GM20431 (cell line): Measurements from ENCODE around the gene FAM110A.

Source experiments
- in situ Hi-C: fragments of 300-500 bp; cut with MseI, MboI; formaldehyde crosslinking; loops from one replicate; pipeline ENCODE4 v1.15.0; 2020; ENCODE audit warnings: low sequenced_read_pairs; ENCODE audit not compliant: unreplicated experiment

FAM110A gene

GRCh38 chr20:869606-870005 lies 36.1 kb downstream of the FAM110A start:
- in situ Hi-C loops = no loop called here

DNA sequence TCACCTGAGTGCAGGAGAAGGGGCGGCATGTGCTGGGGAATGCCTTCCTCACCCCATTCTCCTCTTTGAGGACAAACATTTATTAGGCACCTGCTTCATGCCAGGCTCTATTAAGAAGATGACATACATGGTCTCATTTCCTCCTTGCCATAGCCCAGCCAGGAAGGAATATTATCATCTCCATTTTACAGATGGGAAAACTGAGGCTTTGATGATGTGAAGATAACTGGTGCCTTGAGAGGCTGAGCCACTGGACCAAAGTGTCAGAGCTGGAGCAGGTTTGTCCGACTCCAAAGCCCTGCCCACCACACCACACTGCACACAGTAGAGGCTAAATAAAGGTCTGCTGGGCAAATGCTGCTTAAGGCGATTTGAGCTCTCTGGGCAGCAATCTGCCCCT lies 37.2 kb downstream of the FAM110A start:
- in situ Hi-C loops = no loop called here

DNA sequence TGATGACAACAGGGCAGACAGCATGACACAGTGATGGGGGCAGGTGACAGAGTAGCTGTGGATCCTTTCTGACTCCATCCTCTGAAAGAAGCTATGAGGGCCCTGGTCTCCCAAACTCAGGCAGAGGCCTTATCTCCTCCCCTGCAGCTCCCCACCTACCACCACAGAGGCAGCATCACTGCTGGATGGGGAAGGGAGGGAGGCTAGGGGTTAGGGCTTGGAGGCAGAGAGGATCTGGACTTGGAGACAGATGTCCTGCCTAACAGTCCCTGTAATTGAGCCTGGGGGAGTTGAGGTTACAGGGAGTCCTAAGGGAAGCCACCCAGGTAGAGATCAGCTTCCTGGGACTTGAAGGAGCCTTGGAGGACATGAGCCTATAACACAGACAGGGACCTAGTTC lies 37.9 kb downstream of the FAM110A start:
- in situ Hi-C loops = no loop called here

GRCh38 chr20:871948-872347 lies 38.4 kb downstream of the FAM110A start:
- in situ Hi-C loops = no loop called here

DNA sequence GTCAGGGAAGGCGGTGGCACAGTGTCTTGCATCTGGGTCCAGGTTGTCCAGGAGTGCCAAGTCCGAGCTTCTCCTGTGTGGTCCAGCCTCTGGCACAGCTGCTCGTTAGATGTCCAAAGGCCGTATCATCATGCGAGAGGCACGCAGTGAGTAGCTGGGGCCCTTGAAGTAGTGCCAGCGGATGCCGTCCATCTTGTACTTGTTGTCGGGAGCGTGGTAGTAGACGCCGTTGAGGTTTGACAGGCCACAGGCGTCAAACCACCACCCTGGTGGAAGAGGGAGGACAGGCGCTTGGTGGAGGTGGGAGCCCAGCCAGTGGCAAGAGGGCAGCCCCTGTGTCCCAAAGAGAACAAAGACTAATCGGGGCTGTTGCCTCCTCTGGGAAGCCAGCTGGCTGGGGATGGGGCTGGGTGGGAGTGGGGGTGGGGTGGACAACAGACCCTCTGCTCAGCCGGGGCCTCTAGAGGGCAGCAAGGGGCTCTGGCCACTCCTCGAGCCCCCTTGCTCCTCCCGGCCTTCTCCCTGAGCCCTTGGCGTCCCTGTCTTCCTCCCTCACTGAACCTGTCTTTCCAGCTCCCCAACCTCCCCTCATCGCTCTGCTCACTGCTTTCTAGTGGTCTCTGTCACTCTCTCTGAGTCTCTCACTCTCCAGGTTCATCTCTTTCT lies 39.5 kb downstream of the FAM110A start:
- in situ Hi-C loops = no loop called here

DNA sequence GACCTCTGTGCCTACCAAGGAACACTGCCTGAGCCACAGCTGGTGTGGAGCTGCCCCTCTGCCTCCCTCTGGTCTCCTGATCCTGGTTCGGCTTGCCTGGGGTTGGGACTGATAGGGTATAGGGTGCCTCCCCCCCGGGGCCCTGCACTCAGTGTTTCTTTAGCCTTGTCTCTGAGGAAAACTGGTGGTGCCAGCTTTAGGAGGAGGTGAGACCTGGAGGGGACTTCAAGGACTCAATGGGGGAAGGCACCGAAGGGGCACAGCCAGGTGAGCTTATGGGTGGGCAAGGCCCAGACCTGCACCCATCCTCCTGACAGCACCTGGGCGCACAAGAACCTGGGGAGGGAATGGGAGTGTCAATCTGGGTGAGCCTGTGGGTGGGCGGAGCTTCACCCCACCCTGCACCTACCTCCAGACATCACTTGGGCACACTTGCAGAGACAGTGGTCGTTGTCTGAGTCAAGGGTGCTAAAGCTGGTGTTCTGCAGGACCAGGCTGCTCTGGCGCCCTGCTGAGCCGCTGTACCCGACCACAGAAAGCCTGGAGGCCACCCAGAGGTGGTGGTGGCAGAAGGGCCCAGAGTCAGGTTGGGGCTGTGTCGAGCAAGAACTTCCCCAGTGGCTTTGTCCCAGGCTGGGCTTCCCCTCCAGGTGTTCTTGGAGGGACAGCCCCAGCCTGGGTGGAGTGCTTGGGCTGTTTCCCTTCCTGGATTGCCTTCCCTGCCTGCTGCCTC lies 40.5 kb downstream of the FAM110A start:
- in situ Hi-C loops = no loop called here

- in situ Hi-C loops = no loop called here
These were observed 41.6 kb downstream of the FAM110A start for GRCh38 chr20:875115-875514.

GRCh38 chr20:877814-878213 lies 44.3 kb downstream of the FAM110A start:
- in situ Hi-C loops = no loop called here

- in situ Hi-C loops = no loop called here
These were observed 45.2 kb downstream of the FAM110A start for GRCh38 chr20:878511-879307.

DNA sequence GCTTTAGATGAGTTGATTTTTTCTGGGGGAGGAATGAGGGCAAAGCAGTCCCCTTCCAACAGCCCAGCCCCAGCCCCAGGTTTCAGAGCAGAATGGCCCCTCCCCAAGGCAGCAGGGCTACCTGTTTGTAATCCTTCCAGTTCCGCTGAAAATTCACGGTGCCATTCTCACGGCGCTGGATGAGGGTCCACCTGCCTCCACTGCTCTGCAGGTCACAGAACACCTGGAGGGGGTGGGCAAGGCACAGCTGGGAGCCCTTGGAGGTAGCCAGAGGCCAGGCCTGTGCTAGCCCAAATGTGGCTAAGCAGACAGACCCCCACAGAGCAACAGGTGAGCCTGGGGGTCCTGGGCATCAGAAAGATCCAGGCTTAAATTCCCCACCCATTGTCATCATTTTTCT lies 46.1 kb downstream of the FAM110A start:
- in situ Hi-C loops = no loop called here

- in situ Hi-C loops = no loop called here
These were observed 47.7 kb downstream of the FAM110A start for GRCh38 chr20:881051-881782.

DNA sequence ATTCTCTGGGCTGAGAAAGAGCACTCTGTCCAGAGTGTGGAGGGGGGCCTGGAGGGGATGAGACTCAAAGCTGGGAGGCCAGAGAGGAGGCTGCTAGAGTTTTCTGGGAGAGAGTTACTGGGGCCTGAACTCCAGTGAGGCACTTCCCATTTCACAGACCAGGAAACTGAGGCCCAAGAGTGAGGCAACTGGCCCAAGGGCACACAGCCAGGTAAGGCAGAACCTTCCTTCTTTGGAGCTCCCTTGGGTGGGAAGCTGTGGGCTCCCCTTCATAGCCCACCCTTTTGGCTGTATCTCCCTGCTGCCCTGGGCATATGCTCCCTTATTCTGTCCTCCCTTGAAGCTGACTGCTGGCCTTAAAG lies 48.2 kb downstream of the FAM110A start:
- in situ Hi-C loops = no loop called here

DNA sequence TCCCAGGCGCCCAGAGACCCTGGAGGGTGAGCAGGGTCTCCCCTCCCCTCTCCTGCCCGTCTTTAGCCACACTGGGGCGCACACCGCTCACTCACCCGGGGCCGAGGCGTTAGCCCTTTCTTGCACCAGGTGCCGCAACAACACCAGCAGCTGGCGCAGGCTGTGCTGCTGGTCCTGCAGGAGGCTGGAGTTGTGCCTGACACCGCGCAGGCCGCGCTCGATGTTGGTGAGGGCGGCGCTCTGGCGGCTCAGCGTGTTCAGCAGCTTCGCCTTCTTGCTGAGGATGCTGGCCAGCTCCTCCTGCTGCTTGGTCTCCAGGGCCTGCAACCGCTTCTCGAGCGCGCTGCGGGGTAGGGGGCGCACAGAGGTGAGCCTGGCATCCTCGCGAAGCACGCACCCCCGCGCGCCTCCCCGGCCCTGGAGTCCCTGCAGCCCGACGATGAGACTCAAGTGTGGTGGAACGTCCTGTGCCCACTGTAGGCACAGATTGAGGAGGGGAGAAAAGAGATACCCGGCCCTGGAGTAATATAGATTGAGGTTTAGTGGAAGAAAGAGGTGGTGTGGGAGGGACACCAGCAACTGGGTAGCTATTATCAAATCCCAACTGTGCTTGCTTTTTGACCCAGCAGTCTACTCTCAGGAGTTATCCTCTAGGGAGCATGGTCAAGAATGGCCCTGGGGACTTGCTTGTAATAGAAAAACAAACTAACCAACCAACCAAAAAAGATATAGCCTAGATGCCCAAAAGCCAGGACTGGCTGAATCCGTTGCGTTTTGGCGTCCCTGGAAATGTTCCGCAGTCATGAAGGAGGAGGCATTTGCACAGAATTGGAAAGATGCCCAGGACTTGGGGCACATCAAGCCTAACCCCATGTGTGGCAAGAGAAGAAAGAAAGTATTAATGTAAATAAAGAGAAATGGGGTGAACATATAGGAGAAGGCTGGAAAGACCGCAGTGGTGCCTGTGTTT lies 51.8 kb downstream of the FAM110A start:
- in situ Hi-C loops = no loop called here

GRCh38 chr20:887137-887536 lies 53.6 kb downstream of the FAM110A start:
- in situ Hi-C loops = no loop called here

DNA sequence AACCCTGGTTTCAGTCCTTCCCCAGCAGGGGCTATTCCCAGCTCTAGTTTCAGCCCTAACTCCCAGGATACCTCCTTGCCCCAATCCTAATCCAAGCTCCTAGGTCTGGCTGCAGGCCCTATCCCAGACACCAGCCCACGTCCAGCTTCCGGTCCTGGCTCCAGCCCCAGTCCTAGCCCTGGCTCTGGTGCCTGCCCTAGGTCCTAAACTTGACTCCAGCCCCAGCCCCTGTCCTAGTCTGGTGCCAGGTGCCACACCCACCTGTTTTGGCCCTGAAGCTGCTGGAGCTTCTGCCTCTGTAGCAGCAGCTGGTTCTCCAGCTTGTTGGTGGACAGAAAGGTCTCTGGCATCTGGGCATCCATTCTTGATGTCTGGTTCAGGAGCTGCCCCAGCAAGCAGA lies 54.5 kb downstream of the FAM110A start:
- in situ Hi-C loops = no loop called here

- in situ Hi-C loops = no loop called here
These were observed 55.6 kb downstream of the FAM110A start for GRCh38 chr20:889106-889505.

DNA sequence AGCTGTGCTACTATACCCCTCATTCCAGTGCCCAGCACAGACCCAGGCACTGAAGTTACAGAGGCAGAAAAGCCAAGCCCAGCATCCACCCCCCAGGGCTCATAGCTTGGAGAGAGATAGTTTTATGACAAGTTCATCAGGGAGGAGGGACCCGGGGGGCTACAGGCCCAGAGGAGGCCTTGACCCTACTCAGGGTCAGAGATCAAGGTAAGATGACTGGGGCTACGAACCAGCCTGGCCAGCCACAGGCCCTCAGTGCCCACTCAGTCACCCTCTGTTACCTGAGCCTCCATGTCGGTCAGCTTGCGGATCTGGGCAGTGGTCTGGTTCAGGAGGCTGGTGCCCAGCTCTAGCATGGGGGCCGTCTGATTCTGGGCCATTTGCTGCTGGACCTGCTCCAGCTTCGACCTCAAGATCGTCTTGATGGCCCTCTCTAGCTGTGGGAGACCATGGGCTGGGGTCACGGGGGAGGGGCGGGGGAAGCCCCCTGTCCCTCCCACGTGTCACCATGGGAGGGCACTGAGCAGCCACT lies 56.5 kb downstream of the FAM110A start:
- in situ Hi-C loops = no loop called here

DNA sequence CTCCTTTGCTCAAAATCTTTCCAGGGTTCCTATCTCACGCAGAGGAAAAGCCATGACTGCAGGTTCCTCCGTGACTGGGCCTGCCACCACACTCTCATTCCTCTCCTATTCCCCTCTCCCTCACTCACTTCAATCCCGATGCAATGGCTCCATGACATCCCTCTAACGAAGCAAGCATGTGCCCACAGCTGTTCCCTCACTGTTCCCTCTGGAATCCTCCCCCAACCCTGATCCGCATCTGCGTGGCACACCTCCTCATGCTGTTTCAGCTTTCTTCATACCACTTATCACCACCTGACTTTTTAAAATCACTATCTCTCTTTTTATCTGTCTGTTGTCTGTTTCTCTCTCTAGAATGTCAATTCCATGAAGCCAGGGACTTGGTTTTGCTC lies 57.1 kb downstream of the FAM110A start:
- in situ Hi-C loops = no loop called here

GRCh38 chr20:891058-891705 lies 57.7 kb downstream of the FAM110A start:
- in situ Hi-C loops = no loop called here
